C4-2B (cell line): ENCODE measurements around the gene CRACR2A.

Source experiments
- H3K27ac ChIP-seq: fragments of 450-650 bp; 2 replicates; pipeline ENCODE4 v1.5.1; 2017
- CTCF ChIP-seq: fragments of 450-650 bp; conservative IDR thresholded peaks from 2 replicates; pipeline ENCODE4 v1.5.1; 2017; ENCODE audit warnings: mild to moderate bottlenecking
- ZFX ChIP-seq: fragments of 450-650 bp; IDR thresholded peaks from 2 replicates; pipeline ENCODE4 v1.6.1; 2017

Gene CRACR2A

GRCh38 chr12:3646561-3647241 lies 106.2 kb downstream of the CRACR2A start:
- no peak overlapping the region for H3K27ac ChIP-seq
- TF ChIP-seq CTCF = no peak
- no peak for TF ChIP-seq ZFX

GRCh38 chr12:3645091-3645490 lies 107.8 kb downstream of the CRACR2A start:
- H3K27ac ChIP-seq = no peak overlapping the region
- TF ChIP-seq CTCF = no peak
- TF ChIP-seq ZFX = no peak

GRCh38 chr12:3644104-3644503 lies 108.8 kb downstream of the CRACR2A start:
- no peak overlapping the region for H3K27ac ChIP-seq
- TF ChIP-seq CTCF (no peak; the same call in 1 of the 2 replicates), ZFX (no peak)

- no peak for TF ChIP-seq ZFX
- TF ChIP-seq CTCF = no peak
- no peak overlapping the region for H3K27ac ChIP-seq
Measured at GRCh38 chr12:3641428-3642018, 111.4 kb downstream of the CRACR2A start.

GRCh38 chr12:3636328-3636727 lies 116.6 kb downstream of the CRACR2A start:
- TF ChIP-seq ZFX (no peak), CTCF (no peak)
- no peak overlapping the region for H3K27ac ChIP-seq

GRCh38 chr12:3634348-3634747 lies 118.6 kb downstream of the CRACR2A start:
- no peak overlapping the region for H3K27ac ChIP-seq

More at GRCh38 chr12:3634348-3634747, 118.6 kb downstream of the CRACR2A start:
- no peak for TF ChIP-seq ZFX
- no peak for TF ChIP-seq CTCF
